Peyer's patch (tissue), 4 donors: Measurements from ENCODE around the gene LEKR1. TPM values are rescaled to one million over a fixed set of nuclear protein-coding genes. Genes with fewer than 3 reads are reported as not detected.

Source experiments
- DNase-seq, 3 donors: peaks; one replicate each; pipeline ENCODE4 v3.0.0-alpha.2; 2017 to 2019
- H3K27ac ChIP-seq, 4 donors: fragments of 200-600 bp; sonication (generic); one replicate each; pipeline ENCODE4 v1.5.1; 2016 to 2019
- H3K27me3 ChIP-seq, 2 donors: fragments of 200-600 bp; sonication (generic); one replicate each; pipeline ENCODE4 v1.5.1; 2019
- H3K36me3 ChIP-seq, 3 donors: fragments of 200-600 bp; sonication (generic); one replicate each; pipeline ENCODE4 v1.5.1; 2016 to 2019
- H3K4me1 ChIP-seq, 4 donors: fragments of 200-600 bp; sonication (generic); one replicate each; pipeline ENCODE4 v1.5.1; 2016 to 2019
- H3K4me3 ChIP-seq, 4 donors: fragments of 200-600 bp; sonication (generic); 1 replicate in 3 of 4; 2 replicates in 1 of 4; pipeline ENCODE4 v1.5.1; 2016 to 2019; ENCODE audit warnings: mild to moderate bottlenecking in 1 of 4
- H3K9me3 ChIP-seq, 4 donors: fragments of 200-600 bp; sonication (generic); one replicate each; pipeline ENCODE4 v1.5.1; 2016 to 2019; ENCODE audit warnings: mild to moderate bottlenecking in 1 of 4
- POLR2A ChIP-seq, 2 donors: fragments of 450-650 bp; IDR thresholded peaks; one replicate each; pipeline ENCODE4 v1.5.1; 2017; ENCODE audit warnings: antibody characterized with exemption in 2 of 2, mild to moderate bottlenecking in 2 of 2, moderate library complexity in 2 of 2
- total RNA-seq, 4 donors: library from RNA; depleted of rRNA; stranded (reverse); fragments of >200 nt; gene quantifications; one replicate each; pipeline ENCODE4 v1.1.0, GENCODE V29; 2016
- TF ChIP-seq, protein P1 (sequence below), 6 experiments: fragments of 450-650 bp in 4 of 6; fragments of 200-600 bp in 2 of 6; sonication (generic) in 1 of 6; IDR thresholded peaks; one replicate each; pipeline ENCODE4 v1.5.1; 2017 to 2019; ENCODE audit warnings: antibody characterized with exemption in 6 of 6, mild to moderate bottlenecking in 3 of 6, moderate library complexity in 1 of 6

The LEKR1 gene
- total RNA-seq, 4 donors from 2014 or later, result 0.85 to 9.1 (median 0.94) TPM; not detected in 1

GRCh38 chr3:157074490-157074889 lies 248.3 kb downstream of the LEKR1 start:
- Histone ChIP-seq H3K36me3 (no peaks in the 10 kb centered on the region), H3K4me1 (peaks cover 0 to 10% (median 0%) of the 10 kb centered on the region in 4 donors), H3K27me3 (no peaks in the 10 kb centered on the region), H3K27ac (no peak overlapping the region), H3K9me3 (no peaks in the 10 kb centered on the region), H3K4me3 (no peak overlapping the region)
- DNase-seq, result no peak
- TF ChIP-seq POLR2A (IDR thresholded peaks at IDR 0.05), result no peak
- TF ChIP-seq, protein P1, sequence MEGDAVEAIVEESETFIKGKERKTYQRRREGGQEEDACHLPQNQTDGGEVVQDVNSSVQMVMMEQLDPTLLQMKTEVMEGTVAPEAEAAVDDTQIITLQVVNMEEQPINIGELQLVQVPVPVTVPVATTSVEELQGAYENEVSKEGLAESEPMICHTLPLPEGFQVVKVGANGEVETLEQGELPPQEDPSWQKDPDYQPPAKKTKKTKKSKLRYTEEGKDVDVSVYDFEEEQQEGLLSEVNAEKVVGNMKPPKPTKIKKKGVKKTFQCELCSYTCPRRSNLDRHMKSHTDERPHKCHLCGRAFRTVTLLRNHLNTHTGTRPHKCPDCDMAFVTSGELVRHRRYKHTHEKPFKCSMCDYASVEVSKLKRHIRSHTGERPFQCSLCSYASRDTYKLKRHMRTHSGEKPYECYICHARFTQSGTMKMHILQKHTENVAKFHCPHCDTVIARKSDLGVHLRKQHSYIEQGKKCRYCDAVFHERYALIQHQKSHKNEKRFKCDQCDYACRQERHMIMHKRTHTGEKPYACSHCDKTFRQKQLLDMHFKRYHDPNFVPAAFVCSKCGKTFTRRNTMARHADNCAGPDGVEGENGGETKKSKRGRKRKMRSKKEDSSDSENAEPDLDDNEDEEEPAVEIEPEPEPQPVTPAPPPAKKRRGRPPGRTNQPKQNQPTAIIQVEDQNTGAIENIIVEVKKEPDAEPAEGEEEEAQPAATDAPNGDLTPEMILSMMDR (IDR thresholded peaks at IDR 0.05), result no peak

DNA sequence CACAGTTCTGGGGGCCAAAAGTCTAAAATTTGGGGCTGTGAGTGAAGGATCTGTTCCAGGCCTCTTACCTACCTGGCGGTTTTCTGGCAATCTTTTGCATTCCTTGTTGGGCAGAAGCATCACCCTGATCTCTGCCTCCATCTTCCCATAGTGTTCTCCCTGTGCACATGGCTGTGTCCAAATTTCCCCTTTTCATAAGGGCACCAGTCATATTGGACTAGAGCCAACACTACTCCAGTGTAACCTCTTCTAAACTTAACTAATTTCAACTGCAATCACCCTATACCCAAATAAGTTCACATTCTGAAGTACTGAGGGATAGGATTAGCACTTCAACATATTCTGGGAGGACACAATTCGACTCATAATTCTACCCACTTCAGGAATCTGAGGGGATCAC lies 248.8 kb downstream of the LEKR1 start:
- Histone ChIP-seq H3K36me3 (no peaks in the 10 kb centered on the region), H3K4me3 (no peak overlapping the region), H3K9me3 (no peaks in the 10 kb centered on the region), H3K27ac (no peak overlapping the region), H3K27me3 (no peaks in the 10 kb centered on the region), H3K4me1 (peaks cover 0 to 7% (median 0%) of the 10 kb centered on the region in 4 donors)
- no peak for DNase-seq
- no peak for TF ChIP-seq POLR2A (IDR thresholded peaks at IDR 0.05)
- TF ChIP-seq, protein P1 (IDR thresholded peaks at IDR 0.05), result no peak

DNA sequence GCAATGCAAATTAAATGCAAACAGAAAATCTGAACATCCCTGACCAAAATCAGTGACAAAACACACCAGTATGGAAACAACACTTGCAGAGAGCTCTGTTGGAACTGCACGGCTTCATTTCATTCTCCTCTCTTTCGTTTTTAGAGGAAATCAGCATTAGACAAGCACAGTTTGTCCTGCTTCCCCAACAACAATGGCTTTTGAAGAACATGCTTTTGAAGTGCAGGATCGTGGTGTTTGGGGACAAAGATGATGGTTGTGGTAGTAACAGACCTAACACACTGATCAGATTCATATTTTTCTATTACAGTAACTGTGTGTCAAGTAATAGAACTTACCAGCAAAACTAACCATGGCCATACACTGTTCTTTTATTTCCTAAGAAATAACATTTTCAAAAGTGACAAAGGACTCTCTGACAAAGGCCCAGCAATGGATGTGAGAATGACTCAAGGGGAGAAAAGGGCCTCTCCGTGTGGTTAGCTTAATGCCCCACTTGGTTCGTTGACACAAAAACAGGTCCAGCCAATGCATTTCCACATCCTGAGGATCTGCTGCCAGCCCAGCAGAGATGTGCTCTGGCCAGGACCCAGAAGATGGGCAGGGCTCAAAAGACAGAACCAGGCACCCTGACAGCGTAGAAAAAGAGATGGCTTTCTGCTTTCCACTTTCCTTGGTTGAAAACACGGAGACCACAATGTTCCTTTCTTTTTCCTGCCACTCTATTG lies 249.7 kb downstream of the LEKR1 start:
- Histone ChIP-seq H3K4me3 (no peak overlapping the region), H3K4me1 (no peaks in the 10 kb centered on the region), H3K27me3 (no peaks in the 10 kb centered on the region), H3K9me3 (no peaks in the 10 kb centered on the region), H3K36me3 (no peaks in the 10 kb centered on the region), H3K27ac (peak overlapping the region in 1 of 4 donors; percentile 18)
- no peak for TF ChIP-seq POLR2A (IDR thresholded peaks at IDR 0.05)
- TF ChIP-seq, protein P1 (IDR thresholded peaks at IDR 0.05), result no peak
- DNase-seq, result no peak

GRCh38 chr3:157077565-157077991 lies 251.4 kb downstream of the LEKR1 start:
- TF ChIP-seq, protein P1 (IDR thresholded peaks at IDR 0.05), result no peak
- no peak for TF ChIP-seq POLR2A (IDR thresholded peaks at IDR 0.05)
- no peak for DNase-seq
- Histone ChIP-seq H3K36me3 (no peaks in the 10 kb centered on the region), H3K27ac (peak overlapping the region in 1 of 4 donors; percentile 20), H3K4me1 (peaks cover 0 to 5% (median 4%) of the 10 kb centered on the region in 4 donors), H3K9me3 (no peaks in the 10 kb centered on the region), H3K4me3 (no peak overlapping the region), H3K27me3 (no peaks in the 10 kb centered on the region)

DNA sequence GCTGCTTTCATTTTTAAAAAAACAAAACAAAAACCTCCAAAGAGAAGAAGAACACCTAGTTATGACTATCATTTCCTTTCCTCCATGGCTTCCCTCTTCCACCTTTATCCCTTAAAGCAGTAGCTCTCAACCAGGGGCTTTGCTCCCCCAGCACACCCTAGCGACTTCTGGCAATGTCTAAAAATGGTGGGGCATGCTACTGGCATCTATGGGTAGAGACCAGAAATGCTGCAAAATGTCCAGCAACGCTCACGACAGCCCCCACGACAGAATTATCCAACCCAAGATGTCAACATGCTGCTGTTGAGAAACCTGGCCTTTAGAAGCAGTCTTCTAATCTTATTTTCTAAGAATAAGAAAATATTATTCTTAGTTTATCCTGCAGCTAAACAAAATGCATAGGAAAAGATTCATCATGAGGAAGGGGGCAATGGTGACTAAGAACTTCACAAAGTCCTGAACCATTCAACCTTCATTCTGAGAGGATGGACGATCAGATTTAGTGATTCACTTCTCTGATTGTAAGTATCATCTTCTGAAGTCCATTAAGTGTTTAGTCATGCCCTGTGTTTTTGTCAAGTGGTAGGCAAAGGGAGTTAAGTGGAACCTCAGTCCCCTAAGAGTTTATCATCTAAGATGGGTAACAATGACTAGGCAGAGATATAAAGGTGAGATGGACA lies 252.1 kb downstream of the LEKR1 start:
- no peak overlapping the region for H3K4me3 ChIP-seq
- peak overlapping the region in 1 of 4 donors; percentile 20 for H3K27ac ChIP-seq
- H3K36me3 ChIP-seq, result no peaks in the 10 kb centered on the region
- no peak for DNase-seq
- no peak for TF ChIP-seq POLR2A (IDR thresholded peaks at IDR 0.05)
- TF ChIP-seq, protein P1 (IDR thresholded peaks at IDR 0.05), result no peak
- peaks cover 0 to 5% (median 4%) of the 10 kb centered on the region in 4 donors for H3K4me1 ChIP-seq
- no peaks in the 10 kb centered on the region for H3K9me3 ChIP-seq
- H3K27me3 ChIP-seq, result no peaks in the 10 kb centered on the region
